GM23248 (cell line): Measurements from ENCODE around the gene TEX44.

Source experiments
- EZH2 ChIP-seq: fragments of 200-600 bp; sonication (generic); IDR thresholded peaks from 2 replicates; pipeline ENCODE4 v1.6.1; 2018; ENCODE audit warnings: antibody characterized with exemption, mild to moderate bottlenecking; ENCODE audit not compliant: insufficient read depth, poor library complexity, severe bottlenecking
- EZH2phosphoT487 ChIP-seq: fragments of 200-600 bp; sonication (generic); IDR thresholded peaks from 2 replicates; pipeline ENCODE4 v1.6.1; 2018; ENCODE audit warnings: antibody characterized with exemption, moderate library complexity, mild to moderate bottlenecking, low read depth; ENCODE audit not compliant: insufficient read depth

DNA sequence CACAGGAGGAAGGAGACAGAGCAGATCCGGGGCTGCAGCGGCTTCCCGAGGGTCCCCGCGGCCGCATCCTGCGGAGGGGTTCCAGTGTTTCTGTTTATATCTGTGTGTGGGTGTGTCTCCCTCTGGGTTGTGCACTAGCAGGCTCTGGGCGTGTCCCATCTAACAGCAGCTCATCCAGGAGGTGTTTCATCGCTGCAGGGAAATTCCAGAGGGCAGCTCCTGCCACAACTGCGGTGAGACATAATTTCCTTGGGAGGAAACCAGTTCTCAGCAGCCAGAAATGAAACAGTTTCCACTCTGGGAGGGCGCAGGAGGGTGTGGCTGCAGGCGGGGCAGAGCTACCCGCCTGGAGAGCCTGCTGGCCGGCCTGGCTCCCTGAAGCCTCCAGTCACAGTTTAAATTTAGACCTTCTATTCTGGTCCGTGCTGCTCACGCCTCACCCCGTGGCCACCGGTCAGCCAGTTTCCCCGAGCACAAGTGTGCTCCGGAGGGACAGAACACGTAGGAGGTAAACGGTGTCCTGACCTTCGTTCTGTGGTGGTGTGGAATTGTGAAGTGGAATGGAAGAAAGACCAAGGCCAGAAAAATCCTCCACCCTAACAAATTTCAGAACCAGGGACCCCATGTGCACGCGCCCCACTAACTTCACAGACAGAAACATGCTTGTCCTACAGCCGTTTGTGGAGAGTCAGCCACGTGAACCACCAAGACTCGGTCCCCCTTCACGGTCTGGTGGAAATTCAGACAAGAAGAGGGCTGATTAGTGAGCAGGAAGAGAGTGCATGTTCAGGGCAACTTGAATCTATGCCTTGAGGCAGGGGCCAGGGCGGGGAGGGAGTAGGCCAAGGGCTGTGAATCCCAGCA is 50.2 kb downstream of the TEX44 start:
- TF ChIP-seq EZH2phosphoT487: no peak
- TF ChIP-seq EZH2: no peak
